HepG2 (cell line): ENCODE measurements around the gene MGAT1. TPM values are rescaled to one million over a fixed set of nuclear protein-coding genes. Genes with fewer than 3 reads are reported as not detected.

Experiments
- AGO1 ChIP-seq: fragments of 200-400 bp; formaldehyde crosslinking; IDR thresholded peaks from 2 replicates; pipeline ENCODE4 v1.6.1; 2017; ENCODE audit warnings: mild to moderate bottlenecking, low read depth, low read length, moderate library complexity; ENCODE audit not compliant: poor library complexity, severe bottlenecking
- ARID5B ChIP-seq: IDR thresholded peaks from 2 replicates; pipeline ENCODE4 v1.4.0; 2020; ENCODE audit warnings: mild to moderate bottlenecking, missing genetic modification reagents
- CCAR2 ChIP-seq: fragments of 200-400 bp; formaldehyde crosslinking; optimal IDR thresholded peaks from 2 replicates; pipeline ENCODE3; 2018; ENCODE audit warnings: low read depth, mild to moderate bottlenecking, low read length, moderate library complexity
- HNRNPL ChIP-seq: fragments of 200-400 bp; formaldehyde crosslinking; IDR thresholded peaks from 2 replicates; pipeline ENCODE4 v1.6.1; 2017; ENCODE audit warnings: mild to moderate bottlenecking, low read depth, low read length
- HOXA3 ChIP-seq: sonication (generic); formaldehyde crosslinking; IDR thresholded peaks from 2 replicates; pipeline ENCODE4 v1.5.0; 2020; ENCODE audit warnings: missing genetic modification reagents
- KDM6A ChIP-seq: IDR thresholded peaks from 2 replicates; pipeline ENCODE4 v1.6.1; 2016; ENCODE audit warnings: low read depth
- NR2C2 ChIP-seq: sonication (generic); formaldehyde crosslinking; IDR thresholded peaks from 2 replicates; pipeline ENCODE4 v1.4.0; 2020; ENCODE audit warnings: missing genetic modification reagents, mild to moderate bottlenecking, moderate library complexity, borderline replicate concordance
- SNRNP70 ChIP-seq: fragments of 200-400 bp; formaldehyde crosslinking; IDR thresholded peaks from 2 replicates; pipeline ENCODE4 v1.6.1; 2017; ENCODE audit warnings: mild to moderate bottlenecking, low read depth, low read length, moderate library complexity
- ZBTB14 ChIP-seq: sonication (generic); formaldehyde crosslinking; IDR thresholded peaks from 2 replicates; pipeline ENCODE4 v1.4.0; 2020; ENCODE audit warnings: missing genetic modification reagents
- ZNF124 ChIP-seq: sonication (generic); formaldehyde crosslinking; IDR thresholded peaks from 2 replicates; pipeline ENCODE4 v1.4.0; 2020; ENCODE audit warnings: missing genetic modification reagents
- ZNF205 ChIP-seq: IDR thresholded peaks from 2 replicates; pipeline ENCODE4 v1.6.1; 2018; ENCODE audit warnings: missing biosample characterization, missing genetic modification reagents
- ZNF468 ChIP-seq: sonication (generic); formaldehyde crosslinking; IDR thresholded peaks from 2 replicates; pipeline ENCODE4 v1.8.0; 2022; ENCODE audit warnings: mild to moderate bottlenecking, moderate library complexity, missing genetic modification reagents
- ZNF570 ChIP-seq: sonication (generic); formaldehyde crosslinking; IDR thresholded peaks from 2 replicates; pipeline ENCODE4 v1.4.0; 2020; ENCODE audit warnings: mild to moderate bottlenecking, missing genetic modification reagents, borderline replicate concordance
- ZSCAN21 ChIP-seq: sonication (generic); formaldehyde crosslinking; IDR thresholded peaks from 2 replicates; pipeline ENCODE4 v1.8.0; 2022; ENCODE audit warnings: mild to moderate bottlenecking, missing genetic modification reagents, moderate library complexity, borderline replicate concordance
- polyA plus RNA-seq, 8 experiments: library from polyadenylated mRNA; depleted of rRNA in 3 of 8; stranded (reverse) in 7 of 8; unstranded in 1 of 8; fragments of >200 nt; fragmentation: Illumina TruSeq in 4 of 8; extraction: Trizol in 4 of 8; gene quantifications; 2 replicates each; pipeline versions ENCODE4 v1.2.1 to v1.2.3, GENCODE V29; 2011 to 2016; ENCODE audit warnings: low read depth in 4 of 8, missing spikeins in 1 of 8, mixed read lengths in 1 of 8; ENCODE audit not compliant: insufficient read depth in 1 of 8
- total RNA-seq, 5 experiments: library from RNA; depleted of rRNA; stranded (reverse); fragments of >200 nt; fragmentation: Illumina TruSeq; extraction: Trizol; gene quantifications; 2 replicates each; pipeline ENCODE4 v1.2.3, GENCODE V29; 2016; ENCODE audit warnings: low read depth in 1 of 5
- TF ChIP-seq, protein P1 (sequence below): sonication (generic); formaldehyde crosslinking; IDR thresholded peaks from 2 replicates; pipeline ENCODE4 v1.4.0; 2020; ENCODE audit warnings: missing genetic modification reagents
- TF ChIP-seq, protein P2 (sequence below): IDR thresholded peaks from 2 replicates; pipeline ENCODE4 v1.6.1; 2018; ENCODE audit warnings: missing genetic modification reagents, mild to moderate bottlenecking, missing compliant biosample characterization

MGAT1 gene
- total and polyA plus RNA-seq, 2 of the 13 experiments (the other 11 are each of a cell fraction or from before 2014, with no cell fraction given), result 50.1 to 55.3 TPM

GRCh38 chr5:180810210-180810958 is 7.8 kb upstream of the MGAT1 start (continued):
- peak; percentile 43; the same call in 1 of the 2 replicates for TF ChIP-seq ARID5B (CRISPR knock-in tag)
- TF ChIP-seq, protein P1, sequence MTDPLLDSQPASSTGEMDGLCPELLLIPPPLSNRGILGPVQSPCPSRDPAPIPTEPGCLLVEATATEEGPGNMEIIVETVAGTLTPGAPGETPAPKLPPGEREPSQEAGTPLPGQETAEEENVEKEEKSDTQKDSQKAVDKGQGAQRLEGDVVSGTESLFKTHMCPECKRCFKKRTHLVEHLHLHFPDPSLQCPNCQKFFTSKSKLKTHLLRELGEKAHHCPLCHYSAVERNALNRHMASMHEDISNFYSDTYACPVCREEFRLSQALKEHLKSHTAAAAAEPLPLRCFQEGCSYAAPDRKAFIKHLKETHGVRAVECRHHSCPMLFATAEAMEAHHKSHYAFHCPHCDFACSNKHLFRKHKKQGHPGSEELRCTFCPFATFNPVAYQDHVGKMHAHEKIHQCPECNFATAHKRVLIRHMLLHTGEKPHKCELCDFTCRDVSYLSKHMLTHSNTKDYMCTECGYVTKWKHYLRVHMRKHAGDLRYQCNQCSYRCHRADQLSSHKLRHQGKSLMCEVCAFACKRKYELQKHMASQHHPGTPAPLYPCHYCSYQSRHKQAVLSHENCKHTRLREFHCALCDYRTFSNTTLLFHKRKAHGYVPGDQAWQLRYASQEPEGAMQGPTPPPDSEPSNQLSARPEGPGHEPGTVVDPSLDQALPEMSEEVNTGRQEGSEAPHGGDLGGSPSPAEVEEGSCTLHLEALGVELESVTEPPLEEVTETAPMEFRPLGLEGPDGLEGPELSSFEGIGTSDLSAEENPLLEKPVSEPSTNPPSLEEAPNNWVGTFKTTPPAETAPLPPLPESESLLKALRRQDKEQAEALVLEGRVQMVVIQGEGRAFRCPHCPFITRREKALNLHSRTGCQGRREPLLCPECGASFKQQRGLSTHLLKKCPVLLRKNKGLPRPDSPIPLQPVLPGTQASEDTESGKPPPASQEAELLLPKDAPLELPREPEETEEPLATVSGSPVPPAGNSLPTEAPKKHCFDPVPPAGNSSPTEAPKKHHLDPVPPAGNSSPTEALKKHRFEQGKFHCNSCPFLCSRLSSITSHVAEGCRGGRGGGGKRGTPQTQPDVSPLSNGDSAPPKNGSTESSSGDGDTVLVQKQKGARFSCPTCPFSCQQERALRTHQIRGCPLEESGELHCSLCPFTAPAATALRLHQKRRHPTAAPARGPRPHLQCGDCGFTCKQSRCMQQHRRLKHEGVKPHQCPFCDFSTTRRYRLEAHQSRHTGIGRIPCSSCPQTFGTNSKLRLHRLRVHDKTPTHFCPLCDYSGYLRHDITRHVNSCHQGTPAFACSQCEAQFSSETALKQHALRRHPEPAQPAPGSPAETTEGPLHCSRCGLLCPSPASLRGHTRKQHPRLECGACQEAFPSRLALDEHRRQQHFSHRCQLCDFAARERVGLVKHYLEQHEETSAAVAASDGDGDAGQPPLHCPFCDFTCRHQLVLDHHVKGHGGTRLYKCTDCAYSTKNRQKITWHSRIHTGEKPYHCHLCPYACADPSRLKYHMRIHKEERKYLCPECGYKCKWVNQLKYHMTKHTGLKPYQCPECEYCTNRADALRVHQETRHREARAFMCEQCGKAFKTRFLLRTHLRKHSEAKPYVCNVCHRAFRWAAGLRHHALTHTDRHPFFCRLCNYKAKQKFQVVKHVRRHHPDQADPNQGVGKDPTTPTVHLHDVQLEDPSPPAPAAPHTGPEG (CRISPR knock-in tag), result peak; percentile 50; the same call in 1 of the 2 replicates
- TF ChIP-seq ZBTB14 (CRISPR knock-in tag), result no peak
- TF ChIP-seq AGO1, result peak; percentile 83
- no peak for TF ChIP-seq ZSCAN21 (CRISPR knock-in tag)
- peak; percentile 80; the same call in 1 of the 2 replicates for TF ChIP-seq ZNF570 (CRISPR knock-in tag)
- TF ChIP-seq, protein P2, sequence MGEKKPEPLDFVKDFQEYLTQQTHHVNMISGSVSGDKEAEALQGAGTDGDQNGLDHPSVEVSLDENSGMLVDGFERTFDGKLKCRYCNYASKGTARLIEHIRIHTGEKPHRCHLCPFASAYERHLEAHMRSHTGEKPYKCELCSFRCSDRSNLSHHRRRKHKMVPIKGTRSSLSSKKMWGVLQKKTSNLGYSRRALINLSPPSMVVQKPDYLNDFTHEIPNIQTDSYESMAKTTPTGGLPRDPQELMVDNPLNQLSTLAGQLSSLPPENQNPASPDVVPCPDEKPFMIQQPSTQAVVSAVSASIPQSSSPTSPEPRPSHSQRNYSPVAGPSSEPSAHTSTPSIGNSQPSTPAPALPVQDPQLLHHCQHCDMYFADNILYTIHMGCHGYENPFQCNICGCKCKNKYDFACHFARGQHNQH (CRISPR knock-in tag), result peak; percentile 87
- TF ChIP-seq ZNF124 (CRISPR knock-in tag), result no peak; the same call in 1 of the 2 replicates
- no peak; the same call in none of the 2 replicates for TF ChIP-seq ZNF205 (CRISPR knock-in tag)
- TF ChIP-seq CCAR2, result peak; percentile 25
- no peak for TF ChIP-seq SNRNP70
- no peak for TF ChIP-seq KDM6A
- TF ChIP-seq NR2C2 (CRISPR knock-in tag), result peak; percentile 92
- peak; percentile 36; the same call in 1 of the 2 replicates for TF ChIP-seq HOXA3
- TF ChIP-seq ZNF468 (CRISPR knock-in tag), result no peak
- 0 out of 2 replicates have a peak, but pooled peaks have one; percentile 55 for TF ChIP-seq HNRNPL
